ENCODE measurements around the gene INSRR.

Gene INSRR

GRCh38 chr1:156844638-156845037 is 14.3 kb downstream of the INSRR start:
- no peaks in the 10 kb centered on the region for H3K36me3 ChIP-seq (ENCODE audit: insufficient read depth, low read length)
- H3K9me3 ChIP-seq (ENCODE audit: control insufficient read depth, insufficient read depth, low read length), result no peaks in the 10 kb centered on the region
- H3K9ac ChIP-seq (ENCODE audit: low read depth, low read length), result no peak overlapping the region; the same call in 1 of the 2 replicates
- H3K4me1 ChIP-seq (ENCODE audit: insufficient read depth, low read length), result peaks cover 6% of the 10 kb centered on the region; the same call in 1 of the 2 replicates

- Histone ChIP-seq H3K4me1 (ENCODE audit: insufficient read depth, low read length) (peaks cover 6% of the 10 kb centered on the region; the same call in 1 of the 2 replicates), H3K9ac (ENCODE audit: low read depth, low read length) (no peak overlapping the region), H3K36me3 (ENCODE audit: insufficient read depth, low read length) (no peaks in the 10 kb centered on the region), H3K9me3 (ENCODE audit: control insufficient read depth, insufficient read depth, low read length) (no peaks in the 10 kb centered on the region)
Measured at GRCh38 chr1:156844102-156844501, 14.8 kb downstream of the INSRR start.

DNA sequence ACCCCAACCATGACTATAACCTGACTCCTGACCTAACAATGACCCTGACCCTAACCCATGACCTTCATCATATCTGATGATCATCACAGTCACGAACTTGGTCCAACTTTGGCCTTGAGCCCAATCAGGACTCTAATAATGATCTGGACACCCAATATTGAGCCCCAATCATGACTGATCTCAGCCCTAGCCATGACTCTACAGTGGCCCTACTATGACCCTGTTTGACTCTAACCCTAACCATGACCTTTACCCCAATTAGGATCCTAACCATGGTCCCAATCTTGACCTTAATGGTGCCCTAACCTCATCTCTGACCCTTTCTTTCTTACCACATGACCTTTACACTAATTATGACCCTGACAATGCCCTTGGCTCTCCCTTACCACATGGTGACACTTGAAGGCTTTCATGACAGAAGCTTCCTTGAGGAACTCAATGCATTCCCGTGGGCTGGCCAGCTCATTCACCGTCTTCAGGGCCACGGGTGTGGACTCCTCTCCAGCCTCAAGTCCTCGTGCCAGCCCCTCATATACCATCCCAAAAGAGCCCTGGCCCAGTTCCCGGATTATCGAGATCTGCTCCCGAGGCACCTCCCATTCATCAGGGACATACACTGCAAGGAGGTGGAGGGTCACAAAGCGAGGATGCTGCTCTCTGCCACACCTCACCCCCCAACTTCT is 16.2 kb downstream of the INSRR start:
- Histone ChIP-seq H3K9me3 (ENCODE audit: control insufficient read depth, insufficient read depth, low read length) (no peaks in the 10 kb centered on the region), H3K36me3 (ENCODE audit: insufficient read depth, low read length) (no peaks in the 10 kb centered on the region), H3K4me1 (ENCODE audit: insufficient read depth, low read length) (peaks cover 3% of the 10 kb centered on the region; the same call in 1 of the 2 replicates), H3K9ac (ENCODE audit: low read depth, low read length) (no peak overlapping the region)

DNA sequence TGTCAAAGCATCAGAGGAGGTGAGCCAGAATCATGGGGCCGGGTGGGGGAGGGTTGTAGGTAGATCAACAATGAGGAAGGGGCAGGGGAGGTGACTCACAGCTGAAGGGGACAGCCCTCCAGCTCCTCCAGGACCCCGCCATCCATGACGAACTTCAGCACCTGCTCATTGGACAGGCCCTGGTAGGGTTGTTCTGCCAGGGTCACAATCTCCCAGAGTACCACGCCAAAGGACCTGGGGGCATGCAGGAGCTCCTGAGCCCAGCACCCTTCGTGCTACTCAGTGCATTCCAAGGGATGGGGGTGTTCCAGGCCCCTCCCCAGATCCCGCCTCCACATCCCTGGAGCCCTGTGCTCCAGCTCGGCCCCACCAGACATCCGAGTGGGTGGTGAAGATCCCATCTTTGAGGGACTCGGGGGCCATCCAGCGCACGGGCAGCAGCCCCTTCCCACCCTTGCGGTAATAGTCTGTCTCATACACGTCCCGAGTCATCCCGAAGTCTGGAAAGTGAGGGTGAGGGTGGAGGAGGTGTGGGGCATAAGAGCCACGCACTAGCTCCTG is 17.5 kb downstream of the INSRR start:
- no peak overlapping the region for H3K9ac ChIP-seq (ENCODE audit: low read depth, low read length)
- no peaks in the 10 kb centered on the region for H3K9me3 ChIP-seq (ENCODE audit: control insufficient read depth, insufficient read depth, low read length)
- H3K36me3 ChIP-seq (ENCODE audit: insufficient read depth, low read length), result no peaks in the 10 kb centered on the region
- peaks cover 3% of the 10 kb centered on the region; the same call in 1 of the 2 replicates for H3K4me1 ChIP-seq (ENCODE audit: insufficient read depth, low read length)

DNA sequence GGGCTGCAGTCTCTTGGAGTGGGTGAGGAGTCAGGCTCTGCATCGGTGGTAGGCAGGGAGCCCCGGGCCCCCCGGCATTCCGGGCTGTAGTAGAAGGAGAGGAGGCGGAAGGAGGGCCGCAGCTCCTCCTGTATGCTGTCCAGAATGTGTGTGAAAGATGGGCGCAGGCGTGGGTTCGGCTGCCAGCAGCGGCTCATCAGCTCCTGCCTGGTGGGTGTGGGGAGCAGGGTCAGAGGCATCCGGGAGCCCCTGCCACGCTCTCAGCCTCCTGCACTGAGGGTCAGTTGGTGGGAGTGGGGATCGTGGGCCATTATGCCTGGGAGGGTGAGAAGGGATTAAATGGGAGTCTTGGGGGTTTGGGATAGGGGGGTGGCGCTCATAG is 18.0 kb downstream of the INSRR start:
- Histone ChIP-seq H3K4me1 (ENCODE audit: insufficient read depth, low read length) (peaks cover 3% of the 10 kb centered on the region; the same call in 1 of the 2 replicates), H3K36me3 (ENCODE audit: insufficient read depth, low read length) (no peaks in the 10 kb centered on the region), H3K9me3 (ENCODE audit: control insufficient read depth, insufficient read depth, low read length) (no peaks in the 10 kb centered on the region), H3K9ac (ENCODE audit: low read depth, low read length) (no peak overlapping the region)

DNA sequence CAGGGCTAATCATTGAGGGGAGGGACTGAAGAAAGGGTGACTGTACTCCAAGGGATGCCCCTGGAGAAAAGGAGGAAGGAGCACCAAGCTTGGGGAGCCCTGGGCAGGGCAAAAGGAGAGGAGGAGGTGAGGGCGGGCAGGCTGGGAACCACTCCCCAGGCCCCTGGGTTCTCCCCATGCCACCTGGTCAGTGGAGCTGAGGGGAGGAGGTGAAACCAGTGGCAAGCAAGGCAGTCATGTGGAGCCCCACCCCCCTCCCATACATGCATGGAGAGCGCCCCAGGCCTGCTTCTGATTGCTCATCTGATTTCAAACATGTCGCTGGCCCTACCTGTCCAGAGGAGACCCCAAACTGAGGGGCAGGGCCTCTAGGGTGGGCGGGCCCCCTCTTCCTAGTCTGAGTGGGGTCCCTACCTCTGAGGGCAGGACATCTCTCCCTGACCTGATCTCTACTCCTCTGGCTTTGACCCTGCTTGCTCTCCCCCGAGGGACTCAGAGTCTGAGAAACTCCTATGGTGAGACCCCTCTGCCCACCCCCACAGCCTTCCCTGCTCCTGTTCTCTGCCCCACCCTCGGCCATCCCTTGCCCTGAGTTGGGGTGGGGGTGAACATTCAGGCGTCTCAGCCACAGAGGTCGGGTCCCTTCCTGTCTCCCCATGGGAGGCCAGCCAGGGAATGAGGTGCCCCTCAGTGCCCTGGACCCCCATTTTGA is 18.6 kb downstream of the INSRR start:
- Histone ChIP-seq H3K36me3 (ENCODE audit: insufficient read depth, low read length) (no peaks in the 10 kb centered on the region), H3K4me1 (ENCODE audit: insufficient read depth, low read length) (peaks cover 3% of the 10 kb centered on the region; the same call in 1 of the 2 replicates), H3K9ac (ENCODE audit: low read depth, low read length) (no peak overlapping the region), H3K9me3 (ENCODE audit: control insufficient read depth, insufficient read depth, low read length) (no peaks in the 10 kb centered on the region)

DNA sequence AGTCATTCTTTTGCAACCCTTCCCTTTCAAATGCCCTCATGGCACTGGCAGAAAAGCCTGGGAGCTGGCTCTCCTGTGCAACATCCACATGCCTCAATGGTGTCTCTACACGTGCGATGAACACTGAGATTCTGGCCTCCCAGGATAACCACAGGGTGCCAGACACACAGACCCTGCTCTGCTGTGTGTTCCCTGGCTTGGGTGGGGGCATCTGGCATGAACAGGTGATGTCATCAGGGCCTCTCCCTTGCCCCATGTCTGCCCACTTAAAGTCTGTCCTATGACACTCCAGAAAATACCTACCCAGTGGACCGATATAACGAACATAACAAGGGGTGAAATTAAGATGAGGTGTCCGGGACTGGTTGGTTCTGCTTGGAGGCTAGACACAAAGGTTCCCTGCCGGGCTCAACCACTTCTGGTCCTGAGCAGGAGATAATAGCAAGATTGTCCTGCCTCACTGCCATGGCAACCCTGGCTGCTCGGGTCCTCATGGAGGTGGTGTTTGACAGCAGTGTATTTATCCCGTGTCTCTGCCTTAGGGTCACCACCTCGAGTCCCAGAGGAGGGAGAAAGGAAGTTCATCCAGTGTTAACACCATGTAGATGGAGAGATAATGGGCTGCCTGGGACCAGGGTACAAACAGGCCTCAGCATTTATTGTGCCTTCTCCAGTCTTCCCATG is 19.3 kb downstream of the INSRR start:
- peaks cover 3% of the 10 kb centered on the region; the same call in 1 of the 2 replicates for H3K4me1 ChIP-seq (ENCODE audit: insufficient read depth, low read length)

GRCh38 chr1:156838972-156839371 is 19.9 kb downstream of the INSRR start:
- H3K9ac ChIP-seq (ENCODE audit: low read depth, low read length), result no peak overlapping the region
- H3K36me3 ChIP-seq (ENCODE audit: insufficient read depth, low read length), result no peaks in the 10 kb centered on the region
- H3K4me1 ChIP-seq (ENCODE audit: insufficient read depth, low read length), result no peaks in the 10 kb centered on the region; the same call in 1 of the 2 replicates
- H3K9me3 ChIP-seq (ENCODE audit: control insufficient read depth, insufficient read depth, low read length), result no peaks in the 10 kb centered on the region

More for the DNA sequence above, 19.3 kb downstream of the INSRR start:
- Histone ChIP-seq H3K9ac (ENCODE audit: low read depth, low read length) (no peak overlapping the region), H3K36me3 (ENCODE audit: insufficient read depth, low read length) (no peaks in the 10 kb centered on the region), H3K9me3 (ENCODE audit: control insufficient read depth, insufficient read depth, low read length) (no peaks in the 10 kb centered on the region)

DNA sequence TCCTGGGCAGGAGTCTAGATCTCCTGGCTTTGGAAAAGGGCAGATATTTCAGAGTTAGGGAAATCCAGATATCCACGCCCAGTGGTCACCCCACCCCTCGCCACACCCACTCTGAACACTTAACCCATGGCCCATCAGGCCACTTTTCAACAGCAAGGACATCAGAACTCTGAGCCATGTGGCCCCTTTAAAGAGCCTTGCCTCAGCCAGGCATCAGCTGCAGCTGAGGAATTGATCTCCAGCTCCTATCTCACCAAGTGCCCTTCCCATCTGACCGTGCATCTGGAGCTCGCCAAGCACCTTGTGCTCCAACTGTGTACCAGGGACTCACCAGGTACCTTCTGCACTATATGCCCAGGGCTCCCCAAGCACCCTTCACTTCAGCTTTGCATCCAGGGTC is 22.0 kb downstream of the INSRR start:
- Histone ChIP-seq H3K9ac (ENCODE audit: low read depth, low read length) (no peak overlapping the region), H3K9me3 (ENCODE audit: control insufficient read depth, insufficient read depth, low read length) (no peaks in the 10 kb centered on the region), H3K4me1 (ENCODE audit: insufficient read depth, low read length) (no peaks in the 10 kb centered on the region; the same call in 1 of the 2 replicates), H3K36me3 (ENCODE audit: insufficient read depth, low read length) (no peaks in the 10 kb centered on the region)

GRCh38 chr1:156836041-156836654 is 22.8 kb downstream of the INSRR start:
- H3K9ac ChIP-seq (ENCODE audit: low read depth, low read length), result no peak overlapping the region

DNA sequence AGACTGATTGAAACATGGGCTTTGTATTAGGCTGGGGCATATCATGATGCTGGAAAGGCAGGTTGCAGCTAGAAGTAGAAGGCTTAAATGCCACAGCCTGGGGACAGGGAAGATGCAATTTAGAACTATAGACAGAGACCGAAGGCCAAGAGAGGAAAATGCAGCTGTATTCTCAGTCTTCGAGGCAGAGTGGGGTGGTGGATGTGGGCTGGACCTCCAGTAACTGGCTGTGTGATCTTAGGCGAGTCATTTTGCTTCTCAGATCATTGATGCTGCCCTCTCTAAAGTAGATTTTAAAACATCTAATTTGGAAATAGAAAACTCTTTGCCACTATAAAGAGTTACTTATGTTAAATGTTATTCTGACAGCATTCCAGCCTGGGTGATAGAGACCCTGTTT is 24.6 kb downstream of the INSRR start:
- Histone ChIP-seq H3K36me3 (ENCODE audit: insufficient read depth, low read length) (no peaks in the 10 kb centered on the region), H3K9me3 (ENCODE audit: control insufficient read depth, insufficient read depth, low read length) (no peaks in the 10 kb centered on the region), H3K4me1 (ENCODE audit: insufficient read depth, low read length) (no peaks in the 10 kb centered on the region), H3K9ac (ENCODE audit: low read depth, low read length) (no peak overlapping the region)

More at GRCh38 chr1:156836041-156836654, 22.8 kb downstream of the INSRR start:
- no peaks in the 10 kb centered on the region for H3K9me3 ChIP-seq (ENCODE audit: control insufficient read depth, insufficient read depth, low read length)
- H3K36me3 ChIP-seq (ENCODE audit: insufficient read depth, low read length), result no peaks in the 10 kb centered on the region
- H3K4me1 ChIP-seq (ENCODE audit: insufficient read depth, low read length), result no peaks in the 10 kb centered on the region; the same call in 1 of the 2 replicates

DNA sequence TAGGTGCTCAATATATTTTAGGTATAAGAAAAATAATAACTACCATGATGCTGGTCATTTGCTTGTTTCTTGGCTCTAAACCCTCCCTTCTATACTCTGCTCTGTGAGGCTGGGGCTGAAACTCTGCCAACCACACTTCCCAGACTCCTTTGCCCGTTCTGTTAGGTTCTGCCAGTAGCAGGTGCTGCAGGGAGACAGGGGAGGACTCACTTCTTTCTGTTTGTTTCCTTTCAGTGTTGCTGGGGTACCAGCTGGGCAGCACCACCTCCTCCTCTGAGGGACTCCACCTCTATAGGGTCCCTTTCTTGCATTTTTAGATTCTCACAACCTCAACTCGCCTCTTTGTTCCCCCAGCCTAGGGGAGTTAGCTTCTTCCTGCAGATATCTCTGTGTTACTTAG is 25.3 kb downstream of the INSRR start:
- H3K9me3 ChIP-seq (ENCODE audit: control insufficient read depth, insufficient read depth, low read length), result no peaks in the 10 kb centered on the region
- H3K9ac ChIP-seq (ENCODE audit: low read depth, low read length), result no peak overlapping the region
- no peaks in the 10 kb centered on the region for H3K4me1 ChIP-seq (ENCODE audit: insufficient read depth, low read length)
- H3K36me3 ChIP-seq (ENCODE audit: insufficient read depth, low read length), result no peaks in the 10 kb centered on the region

DNA sequence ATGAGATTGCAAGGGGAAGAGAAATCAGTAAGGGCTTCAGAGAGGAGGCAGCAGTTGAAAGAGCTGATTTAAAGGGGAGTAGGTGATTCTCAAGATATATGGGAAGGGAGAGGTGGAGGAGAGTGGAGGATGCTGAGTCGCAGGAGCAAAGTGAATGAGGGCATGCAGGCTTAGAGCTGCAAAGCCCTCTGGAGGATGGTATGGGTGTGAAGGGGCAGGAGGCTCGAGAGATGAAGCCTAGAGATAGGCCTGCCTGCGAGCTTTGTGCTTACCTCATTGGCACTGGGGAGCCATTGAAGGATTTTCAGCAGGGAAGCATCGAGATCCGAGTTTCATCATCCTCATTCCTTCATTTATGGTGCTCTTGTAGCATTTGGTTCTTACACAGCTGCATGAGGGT is 26.5 kb downstream of the INSRR start:
- H3K36me3 ChIP-seq (ENCODE audit: insufficient read depth, low read length), result no peaks in the 10 kb centered on the region
- H3K4me1 ChIP-seq (ENCODE audit: insufficient read depth, low read length), result no peaks in the 10 kb centered on the region
- no peak overlapping the region for H3K9ac ChIP-seq (ENCODE audit: low read depth, low read length)
- no peaks in the 10 kb centered on the region for H3K9me3 ChIP-seq (ENCODE audit: control insufficient read depth, insufficient read depth, low read length)
